ENCODE data around the gene ROBO1.

- TF ChIP-seq CTCF (IDR thresholded peaks at IDR 0.05) (no peak), POLR2A (IDR thresholded peaks at IDR 0.05) (no peak)
These were observed 860.4 kb downstream of the ROBO1 start for GRCh38 chr3:78907367-78907766.
